Heart left ventricle (tissue), 16 donors: ENCODE data around the gene RBM27. TPM values are rescaled to one million over a fixed set of nuclear protein-coding genes. Genes with fewer than 3 reads are reported as not detected.
"Not testable (repeated sequence)": the region's sequence is repeated elsewhere in the genome, so short reads cannot be mapped to it uniquely, and the experiment has no call there.

Experiments used
- ATAC-seq, 4 donors: fragments of 200-7000 bp; cut with Tn5 transposase; one replicate each; pipeline ENCODE4 v1.9.1; 2020 to 2022; ENCODE audit warnings: moderate library complexity in 4 of 4, mild to moderate bottlenecking in 3 of 4, moderate number of reproducible peaks in 1 of 4
- DNase-seq, 5 donors: peaks; one replicate each; pipeline ENCODE4 v3.0.0-alpha.2; 2020
- H3K27ac ChIP-seq, 12 donors: fragments of 200-600 bp; sonication (generic) in 4 of 12; one replicate each; pipeline versions ENCODE4 v1.5.0 to v1.8.0; 2016 to 2022; ENCODE audit warnings: mild to moderate bottlenecking in 2 of 12
- H3K27me3 ChIP-seq, 9 donors: fragments of 200-600 bp; sonication (generic) in 2 of 9; one replicate each; pipeline versions ENCODE4 v1.5.1 to v1.8.0; 2016 to 2022; ENCODE audit warnings: mild to moderate bottlenecking in 3 of 9
- H3K36me3 ChIP-seq, 9 donors: fragments of 200-600 bp; sonication (generic) in 2 of 9; one replicate each; pipeline versions ENCODE4 v1.5.0 to v1.8.0; 2018 to 2022; ENCODE audit warnings: mild to moderate bottlenecking in 2 of 9
- H3K4me1 ChIP-seq, 12 donors: fragments of 200-600 bp; sonication (generic) in 4 of 12; one replicate each; pipeline versions ENCODE4 v1.5.0 to v1.8.0; 2016 to 2022; ENCODE audit warnings: mild to moderate bottlenecking in 3 of 12
- H3K4me3 ChIP-seq, 12 donors: fragments of 200-600 bp; sonication (generic) in 4 of 12; one replicate each; pipeline versions ENCODE4 v1.5.0 to v1.8.0; 2017 to 2022; ENCODE audit warnings: mild to moderate bottlenecking in 9 of 12, moderate library complexity in 4 of 12
- H3K9me3 ChIP-seq, 12 donors: fragments of 200-600 bp; sonication (generic) in 4 of 12; one replicate each; pipeline versions ENCODE4 v1.5.0 to v1.8.0; 2016 to 2022; ENCODE audit warnings: mild to moderate bottlenecking in 1 of 12
- POLR2A ChIP-seq, 2 donors: fragments of 450-650 bp; IDR thresholded peaks; one replicate each; pipeline ENCODE4 v1.6.1; 2017; ENCODE audit warnings: antibody characterized with exemption in 2 of 2, mild to moderate bottlenecking in 2 of 2, moderate library complexity in 2 of 2
- WGBS, 4 donors: extraction: QIAGEN DNeasy Blood & Tissue Kit in 2 of 4; methylation state at CpG; one replicate each; pipeline versions ENCODE4 v1.1.5 to v1.1.7; 2013 to 2018; 5-methylcytosine and 5-hydroxymethylcytosine counted together
- intact Hi-C, 10 donors: fragments of 100-400 bp; cut with DNase I; formaldehyde crosslinking; loops; one replicate each; pipeline versions ENCODE4 v1.11.1 to v1.14.2; 2022
- polyA plus RNA-seq, 2 donors: library from polyadenylated mRNA; stranded (reverse); fragments of 200-250 nt; gene quantifications; one replicate each; pipeline ENCODE4 v1.2.3, GENCODE V29; 2013
- total RNA-seq, 9 donors: library from RNA; depleted of rRNA in 2 of 9; stranded (reverse); fragments of >200 nt in 2 of 9; fragmentation: NEBNext Ultra II Directional in 3 of 9; extraction: Animal tissue kit (Norgen Biotek cat#: 25700) in 3 of 9; gene quantifications; one replicate each; pipeline versions ENCODE4 v1.1.0 to v1.2.4, GENCODE V29; 2016 to 2023
- TF ChIP-seq, protein P1 (sequence below), 12 donors: fragments of 200-600 bp; sonication (generic) in 4 of 12; IDR thresholded peaks; one replicate each; pipeline versions ENCODE4 v1.5.0 to v1.8.0; 2018 to 2022; ENCODE audit warnings: antibody characterized with exemption in 12 of 12, mild to moderate bottlenecking in 5 of 12
- donor health status: ischemic (EF 13 %, LVEDD 7.1; RV severe dilation, severe dysfunction).
- donor health status: healthy with polysubstance abuse.
- donor health status: DM: no; HTN: yes; CAD: no.
- donor health status: DM: no; HTN: no; CAD: no.
- donor health status: ischemic (EF 25% LVEDD 6.9; RV normal size, moderate dysfunction).
- donor health status: ischemic (EF 25% LVEDD 5.7; RV mildly dilated, moderate dysfunction).
- donor health status: healthy.
- donor health status: DM: yes; HTN: yes; CAD: no.
- donor health status: ischemic (EF 35%, LVEDD 5.7; RV mildly dilated, moderate dysfunction).
- donor health status: nonischemic (EF 11% LVEDD 7.7; RV severe dilation, severe dysfunction).
- donor health status: DM: yes; HTN: yes; CAD: no.
- donor health status: PGD.
- donor health status: ischemic (EF 29% LVEDD 5.4; RV normal size, mild dysfunction).
- donor health status: nonischemic (EF 23%, LVEDD 6.1; RV moderate dilation, normal function).

RBM27 gene
- total and polyA plus RNA-seq, 11 donors, result 5.9 to 23.6 (median 11.9) TPM

- Histone ChIP-seq H3K4me3 (no peak overlapping the region), H3K36me3 (no peaks in the 10 kb centered on the region), H3K4me1 (peaks cover 0 to 48% (median 23%) of the 10 kb centered on the region in 12 donors), H3K27ac (no peak overlapping the region), H3K27me3 (no peaks in the 10 kb centered on the region), H3K9me3 (no peaks in the 10 kb centered on the region)
- TF ChIP-seq POLR2A (IDR thresholded peaks at IDR 0.05), result no peak
- TF ChIP-seq, protein P1, sequence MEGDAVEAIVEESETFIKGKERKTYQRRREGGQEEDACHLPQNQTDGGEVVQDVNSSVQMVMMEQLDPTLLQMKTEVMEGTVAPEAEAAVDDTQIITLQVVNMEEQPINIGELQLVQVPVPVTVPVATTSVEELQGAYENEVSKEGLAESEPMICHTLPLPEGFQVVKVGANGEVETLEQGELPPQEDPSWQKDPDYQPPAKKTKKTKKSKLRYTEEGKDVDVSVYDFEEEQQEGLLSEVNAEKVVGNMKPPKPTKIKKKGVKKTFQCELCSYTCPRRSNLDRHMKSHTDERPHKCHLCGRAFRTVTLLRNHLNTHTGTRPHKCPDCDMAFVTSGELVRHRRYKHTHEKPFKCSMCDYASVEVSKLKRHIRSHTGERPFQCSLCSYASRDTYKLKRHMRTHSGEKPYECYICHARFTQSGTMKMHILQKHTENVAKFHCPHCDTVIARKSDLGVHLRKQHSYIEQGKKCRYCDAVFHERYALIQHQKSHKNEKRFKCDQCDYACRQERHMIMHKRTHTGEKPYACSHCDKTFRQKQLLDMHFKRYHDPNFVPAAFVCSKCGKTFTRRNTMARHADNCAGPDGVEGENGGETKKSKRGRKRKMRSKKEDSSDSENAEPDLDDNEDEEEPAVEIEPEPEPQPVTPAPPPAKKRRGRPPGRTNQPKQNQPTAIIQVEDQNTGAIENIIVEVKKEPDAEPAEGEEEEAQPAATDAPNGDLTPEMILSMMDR (IDR thresholded peaks at IDR 0.05), result no peak
- ATAC-seq (no peak), DNase-seq (no peak)
- intact Hi-C loops, result no loop called here
- 70 to 72% (median 70%) methylated on average over 4 of the region's 4 CpGs for WGBS, 4 donors
Observed at GRCh38 chr5:146213210-146213826, 9.9 kb downstream of the RBM27 start.

- Histone ChIP-seq H3K4me1 (peaks cover 0 to 39% (median 16%) of the 10 kb centered on the region in 12 donors), H3K36me3 (peaks cover 0 to 15% (median 10%) of the 10 kb centered on the region in 9 donors)
- H3K27me3 ChIP-seq, ATAC-seq, H3K4me3 ChIP-seq, intact Hi-C loops, H3K27ac ChIP-seq, H3K9me3 ChIP-seq, DNase-seq: not testable (repeated sequence)
- WGBS, 4 donors, result 94 to 99% (median 97%) methylated on average over 5 of the region's 5 CpGs
Observed at GRCh38 chr5:146214881-146215280, 11.5 kb downstream of the RBM27 start.

DNA sequence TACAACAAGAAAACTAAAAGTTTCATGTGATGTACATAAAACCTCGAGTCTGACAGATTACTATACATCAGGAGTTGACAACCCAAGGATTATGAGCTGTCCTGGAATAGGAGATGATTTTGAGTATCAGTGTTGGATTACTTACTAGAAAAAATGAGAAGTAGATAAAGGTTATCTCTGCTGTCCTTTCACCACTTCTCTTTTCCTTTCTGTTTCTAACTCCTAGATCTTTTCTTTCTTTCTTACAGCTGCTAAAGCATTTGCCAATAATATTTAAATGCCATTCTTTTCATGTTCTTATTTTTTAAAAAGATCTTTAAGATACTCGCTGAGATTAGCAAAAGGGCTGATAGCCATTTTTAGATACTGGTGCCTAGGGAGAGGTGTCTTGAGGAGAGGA is 14.8 kb downstream of the RBM27 start:
- Histone ChIP-seq H3K36me3 (peaks cover 0 to 38% (median 29%) of the 10 kb centered on the region in 9 donors), H3K4me1 (peaks cover 0 to 36% (median 14%) of the 10 kb centered on the region in 12 donors), H3K4me3 (no peak overlapping the region), H3K27ac (no peak overlapping the region), H3K9me3 (no peaks in the 10 kb centered on the region), H3K27me3 (no peaks in the 10 kb centered on the region)
- no peak for ATAC-seq
- no peak for TF ChIP-seq POLR2A (IDR thresholded peaks at IDR 0.05)
- intact Hi-C loops, result no loop called here
- DNase-seq, result no peak
- WGBS, 4 donors, result 53 to 60% (median 57%) methylated on average over 2 of the region's 2 CpGs

DNA sequence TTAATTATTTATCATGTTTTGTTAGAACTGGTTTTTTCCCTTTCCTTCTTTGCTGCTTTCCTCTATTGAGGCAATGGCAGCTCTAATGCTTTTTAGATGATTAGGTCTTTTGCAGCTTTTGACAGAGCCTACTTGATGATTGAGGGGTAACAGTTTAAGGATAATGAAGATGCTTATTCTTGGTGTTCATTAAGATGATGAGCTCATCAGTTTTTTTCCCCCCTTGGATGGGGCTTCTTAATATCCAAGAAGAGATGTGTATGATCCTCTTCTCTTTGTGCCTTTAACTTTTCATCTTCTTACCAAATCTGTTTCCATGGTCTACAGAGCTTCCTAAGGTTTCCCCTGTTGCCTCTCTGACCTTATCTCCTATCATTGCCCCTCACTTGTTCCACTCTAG is 15.8 kb downstream of the RBM27 start:
- peaks cover 0 to 25% (median 8%) of the 10 kb centered on the region in 12 donors for H3K4me1 ChIP-seq
- no peaks in the 10 kb centered on the region for H3K9me3 ChIP-seq
- no peak for TF ChIP-seq POLR2A (IDR thresholded peaks at IDR 0.05)
- TF ChIP-seq, protein P1 (IDR thresholded peaks at IDR 0.05), result no peak
- H3K27ac ChIP-seq, result no peak overlapping the region
- H3K36me3 ChIP-seq, result peaks cover 0 to 49% (median 39%) of the 10 kb centered on the region in 9 donors
- ATAC-seq (no peak), DNase-seq (no peak)
- no peak overlapping the region for H3K4me3 ChIP-seq
- intact Hi-C loops, result no loop called here
- no peaks in the 10 kb centered on the region for H3K27me3 ChIP-seq

DNA sequence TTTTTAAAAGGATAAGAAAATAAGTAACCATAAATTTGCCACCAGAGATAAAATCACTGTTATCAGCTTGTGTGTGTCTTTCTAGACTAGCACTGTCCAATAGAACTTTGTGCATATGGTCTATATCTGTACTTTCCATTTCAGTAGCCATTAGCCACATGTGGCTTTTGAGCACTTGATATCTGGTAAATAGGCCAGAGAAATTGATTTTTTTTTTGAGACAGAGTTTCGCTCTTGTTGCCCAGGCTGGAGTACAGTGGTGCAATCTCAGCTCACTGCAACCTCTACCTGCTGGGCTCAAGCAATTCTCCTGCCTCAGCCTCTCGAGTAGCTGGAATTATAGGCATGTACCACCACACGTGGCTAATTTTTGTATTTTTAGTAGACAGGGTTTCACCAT is 17.8 kb downstream of the RBM27 start:
- Histone ChIP-seq H3K27me3 (no peaks in the 10 kb centered on the region), H3K27ac (no peak overlapping the region), H3K4me3 (no peak overlapping the region), H3K9me3 (no peaks in the 10 kb centered on the region), H3K36me3 (peaks cover 0 to 68% (median 55%) of the 10 kb centered on the region in 9 donors), H3K4me1 (peaks cover 0 to 15% (median 8%) of the 10 kb centered on the region in 12 donors)
- TF ChIP-seq, protein P1 (IDR thresholded peaks at IDR 0.05), result no peak
- no peak for TF ChIP-seq POLR2A (IDR thresholded peaks at IDR 0.05)
- no peak for DNase-seq
- ATAC-seq, result no peak
- intact Hi-C loops, result no loop called here
- WGBS, 4 donors, result 72 to 80% (median 77%) methylated on average over 3 of the region's 3 CpGs
